Keratinocyte (primary cell): ENCODE measurements around the gene CIPC. TPM values are rescaled to one million over a fixed set of nuclear protein-coding genes. Genes with fewer than 3 reads are reported as not detected.
A peak's percentile ranks its signal among the peaks of the same experiment; 100 is the strongest.

ENCODE experiments used
- DNase-seq: peaks from one replicate; pipeline ENCODE4 v3.0.0-alpha.2; 2011; ENCODE audit warnings: low read depth, missing footprints, low spot score
- FAIRE-seq: peaks from 2 replicates; lab custom pipeline; 2011; peaks lifted over from hg19 to GRCh38; lab: Jason Lieb, UNC
- H2AFZ ChIP-seq: 2 replicates; pipeline ENCODE4 v1.6.0; 2012; ENCODE audit warnings: low read length, control low read depth, inconsistent platforms; ENCODE audit not compliant: control insufficient read depth
- H3K27ac ChIP-seq: 2 replicates; pipeline ENCODE4 v1.5.1; 2011; ENCODE audit warnings: low read length; ENCODE audit not compliant: control insufficient read depth, insufficient read depth
- H3K27me3 ChIP-seq: 3 replicates; pipeline ENCODE4 v1.6.0; 2011; ENCODE audit warnings: low read length; ENCODE audit not compliant: control insufficient read depth, insufficient read depth; ENCODE audit errors: extremely low read depth
- H3K36me3 ChIP-seq, 2 experiments: 2 replicates in 1 of 2; 3 replicates in 1 of 2; pipeline ENCODE4 v1.5.1; 2011; ENCODE audit warnings: low read length in 2 of 2, mild to moderate bottlenecking in 1 of 2; ENCODE audit not compliant: control insufficient read depth in 2 of 2, insufficient read depth in 2 of 2; ENCODE audit errors: extremely low read depth in 1 of 2
- H3K4me1 ChIP-seq: 3 replicates; pipeline ENCODE4 v1.5.1; 2011; ENCODE audit warnings: low read length; ENCODE audit not compliant: control insufficient read depth, insufficient read depth; ENCODE audit errors: extremely low read depth
- H3K4me2 ChIP-seq: 3 replicates; pipeline ENCODE4 v1.6.0; 2011; ENCODE audit warnings: low read depth, low read length; ENCODE audit not compliant: control insufficient read depth, insufficient read depth; ENCODE audit errors: extremely low read depth
- H3K4me3 ChIP-seq, 3 experiments: fragments of 200-600 bp in 1 of 3; sonication (generic) in 1 of 3; 2 replicates in 2 of 3; 3 replicates in 1 of 3; pipeline ENCODE4 v1.5.1; 2011 to 2016; ENCODE audit warnings: low read length in 3 of 3, mild to moderate bottlenecking in 3 of 3, control low read depth in 2 of 3, inconsistent platforms in 1 of 3, low read depth in 1 of 3, mixed read lengths in 1 of 3, mixed run types in 1 of 3, moderate library complexity in 1 of 3; ENCODE audit not compliant: control insufficient read depth in 2 of 3, insufficient read depth in 2 of 3; ENCODE audit errors: extremely low read depth in 1 of 3
- H3K79me2 ChIP-seq: 2 replicates; pipeline ENCODE4 v1.6.0; 2012; ENCODE audit warnings: low read length; ENCODE audit not compliant: control insufficient read depth, insufficient read depth
- H3K9ac ChIP-seq: 3 replicates; pipeline ENCODE4 v1.6.0; 2011; ENCODE audit warnings: low read length; ENCODE audit not compliant: control insufficient read depth, insufficient read depth; ENCODE audit errors: extremely low read depth
- H3K9me1 ChIP-seq: 3 replicates; pipeline ENCODE4 v1.6.0; 2011; ENCODE audit warnings: low read length; ENCODE audit not compliant: control insufficient read depth, insufficient read depth; ENCODE audit errors: extremely low read depth
- H3K9me3 ChIP-seq: 2 replicates; pipeline ENCODE4 v1.5.1; 2012; ENCODE audit warnings: low read depth, low read length; ENCODE audit not compliant: control insufficient read depth
- H4K20me1 ChIP-seq: 3 replicates; pipeline ENCODE4 v1.6.0; 2011; ENCODE audit warnings: low read length; ENCODE audit not compliant: control insufficient read depth, insufficient read depth; ENCODE audit errors: extremely low read depth
- EZH2 ChIP-seq: IDR thresholded peaks from one replicate; pipeline ENCODE4 v1.6.1; 2012; ENCODE audit warnings: inconsistent platforms, mild to moderate bottlenecking, low read length, moderate library complexity
- dilution Hi-C: fragments of 300-500 bp; cut with MboI; formaldehyde crosslinking; loops from one replicate; pipeline ENCODE4 v1.7.0; 2020; ENCODE audit warnings: low sequenced_read_pairs; ENCODE audit not compliant: extremely low pct_ligation_motif_present
- polyA plus RNA-seq, 5 experiments: library from polyadenylated mRNA; depleted of rRNA in 3 of 5; stranded (reverse) in 3 of 5; stranded (forward) in 1 of 5; unstranded in 1 of 5; fragments of >200 nt; gene quantifications; 1 replicate in 1 of 5; 2 replicates in 3 of 5; 3 replicates in 1 of 5; pipeline versions ENCODE4 v1.2.1 to v1.2.3, GENCODE V29; 2011 to 2012; ENCODE audit warnings: missing spikeins in 2 of 5, low read depth in 1 of 5, low replicate concordance in 1 of 5
- TF ChIP-seq, protein P1 (sequence below), 3 experiments: IDR thresholded peaks in 1 of 3; conservative IDR thresholded peaks in 1 of 3; optimal IDR thresholded peaks in 1 of 3; 2 replicates in 2 of 3; 3 replicates in 1 of 3; pipeline versions ENCODE3 to v1.5.1; 2011; ENCODE audit warnings: low read length in 3 of 3, mild to moderate bottlenecking in 3 of 3, moderate library complexity in 2 of 3, control low read depth in 1 of 3, inconsistent platforms in 1 of 3; ENCODE audit not compliant: insufficient read depth in 2 of 3; ENCODE audit errors: extremely low read depth in 1 of 3

The CIPC gene
- polyA plus RNA-seq, 1 donor (not counting 4 experiments of a cell fraction or from before 2014, with no cell fraction given), result 13.2 TPM

DNA sequence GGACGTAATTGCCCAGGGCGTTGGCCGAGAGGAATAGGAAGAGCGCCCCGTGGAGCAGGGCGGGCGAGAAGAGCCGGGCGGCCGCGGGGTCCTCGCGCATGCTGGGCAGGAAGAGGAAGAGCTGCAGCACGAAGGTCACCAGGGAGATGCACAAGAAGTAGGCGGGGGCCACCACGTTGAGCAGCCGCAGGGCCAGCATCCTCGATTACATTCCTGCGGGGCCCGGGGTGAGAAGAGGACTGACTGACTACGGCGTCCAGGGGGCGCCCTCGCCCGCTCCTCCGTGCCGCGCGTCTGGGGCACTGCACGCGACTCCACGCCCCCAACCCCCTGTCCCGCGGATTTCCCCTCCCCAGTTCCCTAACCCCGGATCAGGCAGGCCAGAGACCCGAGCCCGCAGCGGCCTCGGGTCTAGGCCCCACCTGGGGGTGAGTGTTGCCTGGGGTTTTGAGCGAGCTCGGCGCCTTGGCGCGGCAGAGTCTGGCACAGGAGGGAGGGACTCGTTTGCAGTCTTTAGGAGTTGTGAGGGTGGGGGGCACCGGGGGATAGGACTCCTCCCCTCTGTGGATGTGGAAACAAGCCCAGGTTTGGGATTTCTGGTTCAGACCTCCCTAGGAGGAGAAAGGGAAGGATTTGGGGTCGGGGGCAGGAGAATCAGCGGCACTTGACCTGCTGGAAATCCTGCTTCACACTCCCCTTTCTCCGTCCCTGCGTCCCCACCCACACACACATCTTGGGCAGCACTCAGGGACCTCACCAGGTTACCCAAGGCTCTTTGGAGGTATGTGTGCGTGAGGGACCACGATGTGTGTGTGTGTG lies 41.7 kb downstream of the CIPC start:
- H3K27ac ChIP-seq, result no peak overlapping the region
- no peaks in the 10 kb centered on the region for H3K9me1 ChIP-seq
- no peak overlapping the region for H2AFZ ChIP-seq
- H3K79me2 ChIP-seq, result no peaks in the 10 kb centered on the region
- H3K4me2 ChIP-seq, result peak overlapping the region; percentile 35
- H3K36me3 ChIP-seq, result no peaks in the 10 kb centered on the region
- TF ChIP-seq, protein P1, sequence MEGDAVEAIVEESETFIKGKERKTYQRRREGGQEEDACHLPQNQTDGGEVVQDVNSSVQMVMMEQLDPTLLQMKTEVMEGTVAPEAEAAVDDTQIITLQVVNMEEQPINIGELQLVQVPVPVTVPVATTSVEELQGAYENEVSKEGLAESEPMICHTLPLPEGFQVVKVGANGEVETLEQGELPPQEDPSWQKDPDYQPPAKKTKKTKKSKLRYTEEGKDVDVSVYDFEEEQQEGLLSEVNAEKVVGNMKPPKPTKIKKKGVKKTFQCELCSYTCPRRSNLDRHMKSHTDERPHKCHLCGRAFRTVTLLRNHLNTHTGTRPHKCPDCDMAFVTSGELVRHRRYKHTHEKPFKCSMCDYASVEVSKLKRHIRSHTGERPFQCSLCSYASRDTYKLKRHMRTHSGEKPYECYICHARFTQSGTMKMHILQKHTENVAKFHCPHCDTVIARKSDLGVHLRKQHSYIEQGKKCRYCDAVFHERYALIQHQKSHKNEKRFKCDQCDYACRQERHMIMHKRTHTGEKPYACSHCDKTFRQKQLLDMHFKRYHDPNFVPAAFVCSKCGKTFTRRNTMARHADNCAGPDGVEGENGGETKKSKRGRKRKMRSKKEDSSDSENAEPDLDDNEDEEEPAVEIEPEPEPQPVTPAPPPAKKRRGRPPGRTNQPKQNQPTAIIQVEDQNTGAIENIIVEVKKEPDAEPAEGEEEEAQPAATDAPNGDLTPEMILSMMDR (optimal IDR thresholded peaks at IDR 0.05 in 1 of 3, IDR thresholded peaks at IDR 0.05 in 1 of 3, conservative IDR thresholded peaks at IDR 0.05 in 1 of 3; ENCODE audit: extremely low read depth in 1 of 3, insufficient read depth in 2 of 3, low read length in 3 of 3), result peak in 2 of 3 experiments; percentile 79 to 83
- TF ChIP-seq EZH2, result peak; percentile 73
- H3K9me3 ChIP-seq, result no peaks in the 10 kb centered on the region
- no peak overlapping the region for H3K9ac ChIP-seq
- peaks cover 79% of the 10 kb centered on the region for H3K27me3 ChIP-seq
- DNase-seq (no peak), FAIRE-seq (no peak)
- H3K4me3 ChIP-seq, result no peak overlapping the region
- dilution Hi-C loops, result no loop called here
- H4K20me1 ChIP-seq, result no peaks in the 10 kb centered on the region
- peaks cover 5% of the 10 kb centered on the region for H3K4me1 ChIP-seq

DNA sequence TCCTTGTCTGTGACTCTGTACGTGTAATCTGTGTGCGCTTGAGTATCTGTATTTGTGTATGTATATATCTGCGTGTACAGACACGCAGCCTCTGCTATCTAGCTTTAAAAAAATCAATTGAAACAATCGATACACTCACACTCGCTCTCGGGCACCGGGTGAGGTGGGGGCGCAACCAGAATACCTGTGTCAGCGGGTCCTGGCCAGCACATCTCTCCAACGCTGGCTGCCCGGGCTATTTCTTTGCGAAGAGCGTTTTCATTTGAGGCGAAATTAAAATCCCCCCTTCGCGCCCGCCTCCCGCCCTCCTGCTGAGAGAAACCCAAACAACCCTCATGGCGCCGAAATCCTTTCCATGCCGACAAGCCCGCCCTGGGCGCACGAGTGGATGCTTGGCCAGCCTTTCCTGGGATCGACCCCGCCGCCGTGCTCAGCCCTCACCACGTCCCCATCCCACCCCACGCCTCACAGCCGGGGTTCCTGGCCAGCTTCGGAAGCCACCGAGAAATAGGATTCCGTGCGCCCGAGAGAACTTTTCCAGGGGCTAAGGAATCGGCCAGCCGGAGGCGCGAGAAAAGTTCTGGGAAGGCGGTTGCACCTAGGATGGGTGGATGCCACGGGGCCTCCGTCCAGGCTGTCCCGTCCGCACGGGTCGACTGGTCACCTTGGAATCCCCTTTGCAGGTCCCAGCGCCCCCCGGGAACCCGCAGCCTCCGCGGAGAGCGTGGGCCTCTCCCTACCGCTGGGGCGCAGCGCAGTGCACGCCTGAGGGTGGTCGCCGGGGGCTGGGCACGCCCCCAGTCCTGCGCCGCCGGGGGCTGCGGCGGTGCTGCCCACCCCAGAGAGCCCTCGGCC lies 42.5 kb downstream of the CIPC start:
- dilution Hi-C loops, result no loop called here
- H4K20me1 ChIP-seq, result no peaks in the 10 kb centered on the region
- peaks cover 5% of the 10 kb centered on the region for H3K4me1 ChIP-seq
- no peaks in the 10 kb centered on the region for H3K9me3 ChIP-seq
- H2AFZ ChIP-seq, result no peak overlapping the region
- H3K9me1 ChIP-seq, result no peaks in the 10 kb centered on the region
- H3K9ac ChIP-seq, result no peak overlapping the region
- H3K27me3 ChIP-seq, result peaks cover 75% of the 10 kb centered on the region
- FAIRE-seq, result no peak
- TF ChIP-seq, protein P1 (optimal IDR thresholded peaks at IDR 0.05 in 1 of 3, IDR thresholded peaks at IDR 0.05 in 1 of 3, conservative IDR thresholded peaks at IDR 0.05 in 1 of 3; ENCODE audit: extremely low read depth in 1 of 3, insufficient read depth in 2 of 3, low read length in 3 of 3), result no peak
- TF ChIP-seq EZH2, result no peak
- H3K4me3 ChIP-seq, result peak overlapping the region in 1 of 3 experiments; percentile 9
- H3K27ac ChIP-seq, result no peak overlapping the region
- DNase-seq, result no peak
- H3K36me3 ChIP-seq, result no peaks in the 10 kb centered on the region
- no peaks in the 10 kb centered on the region for H3K79me2 ChIP-seq
- H3K4me2 ChIP-seq, result peak overlapping the region; percentile 35
